ENCODE data around the gene DRD4. TPM values are rescaled to one million over a fixed set of nuclear protein-coding genes. Genes with fewer than 3 reads are reported as not detected.

Gene DRD4
- total RNA-seq, 2 donors from 2014 or later = 0.27 TPM; not detected in 1

DNA sequence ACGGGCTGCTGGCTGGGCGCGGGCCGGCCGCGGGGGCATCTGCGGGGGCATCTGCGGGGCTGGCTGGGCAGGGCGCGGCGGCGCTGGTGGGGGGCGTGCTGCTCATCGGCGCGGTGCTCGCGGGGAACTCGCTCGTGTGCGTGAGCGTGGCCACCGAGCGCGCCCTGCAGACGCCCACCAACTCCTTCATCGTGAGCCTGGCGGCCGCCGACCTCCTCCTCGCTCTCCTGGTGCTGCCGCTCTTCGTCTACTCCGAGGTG, 194 bp downstream of the DRD4 start:
- Histone ChIP-seq H3K36me3 (peaks cover 9% of the 10 kb centered on the region), H3K4me1 (ENCODE audit: control insufficient read depth in 1 of 2, low read depth in 2 of 2) (peaks cover 4 to 15% of the 10 kb centered on the region in 2 donors), H3K9me3 (no peaks in the 10 kb centered on the region), H3K4me3 (peak overlapping the region; percentile 54), H3K27ac (no peak overlapping the region), H3K27me3 (replicated peaks; ENCODE audit: insufficient read depth) (no peaks in the 10 kb centered on the region)
- ATAC-seq (ENCODE audit: insufficient number of reproducible peaks, low FRiP score, low read depth) = no peak
- DNase-seq (ENCODE audit: low spot score) = no peak
- TF ChIP-seq, protein P1, sequence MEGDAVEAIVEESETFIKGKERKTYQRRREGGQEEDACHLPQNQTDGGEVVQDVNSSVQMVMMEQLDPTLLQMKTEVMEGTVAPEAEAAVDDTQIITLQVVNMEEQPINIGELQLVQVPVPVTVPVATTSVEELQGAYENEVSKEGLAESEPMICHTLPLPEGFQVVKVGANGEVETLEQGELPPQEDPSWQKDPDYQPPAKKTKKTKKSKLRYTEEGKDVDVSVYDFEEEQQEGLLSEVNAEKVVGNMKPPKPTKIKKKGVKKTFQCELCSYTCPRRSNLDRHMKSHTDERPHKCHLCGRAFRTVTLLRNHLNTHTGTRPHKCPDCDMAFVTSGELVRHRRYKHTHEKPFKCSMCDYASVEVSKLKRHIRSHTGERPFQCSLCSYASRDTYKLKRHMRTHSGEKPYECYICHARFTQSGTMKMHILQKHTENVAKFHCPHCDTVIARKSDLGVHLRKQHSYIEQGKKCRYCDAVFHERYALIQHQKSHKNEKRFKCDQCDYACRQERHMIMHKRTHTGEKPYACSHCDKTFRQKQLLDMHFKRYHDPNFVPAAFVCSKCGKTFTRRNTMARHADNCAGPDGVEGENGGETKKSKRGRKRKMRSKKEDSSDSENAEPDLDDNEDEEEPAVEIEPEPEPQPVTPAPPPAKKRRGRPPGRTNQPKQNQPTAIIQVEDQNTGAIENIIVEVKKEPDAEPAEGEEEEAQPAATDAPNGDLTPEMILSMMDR (IDR thresholded peaks at IDR 0.05) = no peak

DNA sequence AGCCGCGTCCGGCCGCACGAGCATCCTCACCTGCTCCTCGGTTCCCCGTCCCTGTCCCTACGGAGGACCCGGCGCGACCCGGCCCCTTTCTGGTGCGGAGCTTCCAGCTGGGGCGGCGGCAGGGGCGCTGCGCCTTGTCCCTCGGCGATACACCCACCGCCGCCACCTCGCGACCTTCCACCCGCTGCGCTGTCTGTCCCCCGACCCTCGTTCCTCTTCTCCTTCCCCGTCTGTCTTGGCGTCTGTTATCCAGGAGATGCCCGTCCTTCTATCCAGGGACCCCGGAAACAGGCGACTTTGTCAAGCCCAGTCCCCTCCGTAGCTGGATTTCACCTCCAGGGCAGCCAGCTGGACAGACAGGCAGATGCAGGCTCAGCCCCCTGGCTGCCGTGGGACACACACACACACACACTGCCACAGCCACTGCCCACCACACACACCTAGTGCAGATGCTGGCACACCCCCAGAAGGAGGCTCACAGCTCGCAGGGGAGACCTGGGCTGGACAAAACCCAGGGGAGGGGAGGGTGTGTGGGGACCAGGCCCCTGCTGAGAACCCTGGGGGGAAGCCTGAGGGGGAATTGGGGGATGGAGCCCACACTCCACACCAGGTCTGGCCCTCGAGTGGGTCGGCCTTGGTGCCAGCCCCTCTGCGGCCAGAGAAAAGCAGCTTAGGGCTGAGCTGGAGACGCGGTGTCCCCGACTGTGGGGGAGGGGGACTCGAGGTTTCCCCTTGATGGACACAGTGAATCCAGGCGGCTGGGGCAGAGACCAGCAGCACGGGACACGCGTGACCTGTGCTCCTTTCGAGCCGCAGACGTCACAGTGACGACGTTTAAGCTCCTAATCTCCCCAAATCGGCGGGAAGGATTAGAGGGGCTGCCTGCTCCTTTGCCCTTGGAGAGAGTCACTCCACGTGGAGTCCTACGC, 788 bp downstream of the DRD4 start:
- Histone ChIP-seq H3K4me3 (peak overlapping the region; percentile 54), H3K27me3 (replicated peaks; ENCODE audit: insufficient read depth) (no peaks in the 10 kb centered on the region), H3K27ac (no peak overlapping the region), H3K36me3 (peaks cover 11% of the 10 kb centered on the region), H3K9me3 (no peaks in the 10 kb centered on the region), H3K4me1 (ENCODE audit: control insufficient read depth in 1 of 2, low read depth in 2 of 2) (peaks cover 4 to 15% of the 10 kb centered on the region in 2 donors)
- ATAC-seq (ENCODE audit: insufficient number of reproducible peaks, low FRiP score, low read depth) (no peak), DNase-seq (ENCODE audit: low spot score) (no peak)
- TF ChIP-seq, protein P1 (IDR thresholded peaks at IDR 0.05) = no peak

DNA sequence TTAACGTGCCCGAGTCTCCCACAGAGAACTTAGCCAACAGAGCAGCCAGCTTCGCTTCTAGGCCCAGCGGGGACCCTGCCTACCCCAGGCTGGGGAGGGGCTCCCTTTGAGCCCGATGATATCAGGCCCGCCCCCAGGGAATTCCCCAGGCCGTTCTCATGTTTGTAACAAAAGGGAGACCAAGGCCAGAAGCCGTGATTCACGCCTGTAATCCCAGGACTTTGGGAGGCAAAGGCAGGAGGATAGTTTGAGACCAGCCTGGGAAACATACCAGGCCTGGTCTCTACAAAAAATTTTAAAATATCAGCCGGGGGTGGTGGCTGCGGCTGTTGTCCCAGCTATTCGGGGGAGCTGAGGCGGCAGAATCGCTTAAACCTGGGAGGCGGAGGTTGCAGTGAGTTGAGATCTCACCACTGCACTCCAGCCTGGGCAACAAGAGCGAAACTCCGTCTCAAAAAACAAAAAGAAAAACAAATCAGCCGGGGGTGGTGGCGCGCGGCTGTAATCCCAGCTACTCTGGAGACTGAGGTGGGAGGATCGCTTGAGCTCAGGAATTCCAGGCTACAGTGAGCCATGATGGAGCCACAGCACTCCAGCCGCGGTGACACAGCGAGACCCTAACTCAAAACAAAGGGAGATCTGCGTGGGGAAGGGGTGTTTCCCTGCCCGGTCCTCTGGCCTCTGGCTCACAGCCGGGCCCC, 1.7 kb downstream of the DRD4 start:
- no peak overlapping the region for H3K27ac ChIP-seq
- DNase-seq (ENCODE audit: low spot score) = no peak
- ATAC-seq (ENCODE audit: insufficient number of reproducible peaks, low FRiP score, low read depth) = no peak
- H3K27me3 ChIP-seq (replicated peaks; ENCODE audit: insufficient read depth) = no peaks in the 10 kb centered on the region
- no peak overlapping the region for H3K4me3 ChIP-seq
- no peaks in the 10 kb centered on the region for H3K9me3 ChIP-seq
- peaks cover 4 to 15% of the 10 kb centered on the region in 2 donors for H3K4me1 ChIP-seq (ENCODE audit: control insufficient read depth in 1 of 2, low read depth in 2 of 2)
- peaks cover 17% of the 10 kb centered on the region for H3K36me3 ChIP-seq
- TF ChIP-seq, protein P1 (IDR thresholded peaks at IDR 0.05) = no peak

DNA sequence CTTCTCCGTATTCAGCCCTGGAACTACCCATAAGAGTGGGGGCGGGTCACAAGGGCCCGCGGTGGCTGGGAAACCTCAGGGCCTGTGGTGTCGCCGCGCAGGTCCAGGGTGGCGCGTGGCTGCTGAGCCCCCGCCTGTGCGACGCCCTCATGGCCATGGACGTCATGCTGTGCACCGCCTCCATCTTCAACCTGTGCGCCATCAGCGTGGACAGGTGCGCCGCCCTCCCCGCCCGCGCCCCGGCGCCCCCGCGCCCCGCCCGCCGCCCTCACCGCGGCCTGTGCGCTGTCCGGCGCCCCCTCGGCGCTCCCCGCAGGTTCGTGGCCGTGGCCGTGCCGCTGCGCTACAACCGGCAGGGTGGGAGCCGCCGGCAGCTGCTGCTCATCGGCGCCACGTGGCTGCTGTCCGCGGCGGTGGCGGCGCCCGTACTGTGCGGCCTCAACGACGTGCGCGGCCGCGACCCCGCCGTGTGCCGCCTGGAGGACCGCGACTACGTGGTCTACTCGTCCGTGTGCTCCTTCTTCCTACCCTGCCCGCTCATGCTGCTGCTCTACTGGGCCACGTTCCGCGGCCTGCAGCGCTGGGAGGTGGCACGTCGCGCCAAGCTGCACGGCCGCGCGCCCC, 2.4 kb downstream of the DRD4 start:
- Histone ChIP-seq H3K4me3 (no peak overlapping the region), H3K27ac (no peak overlapping the region), H3K4me1 (ENCODE audit: control insufficient read depth in 1 of 2, low read depth in 2 of 2) (peaks cover 4 to 15% of the 10 kb centered on the region in 2 donors), H3K27me3 (replicated peaks; ENCODE audit: insufficient read depth) (no peaks in the 10 kb centered on the region), H3K9me3 (no peaks in the 10 kb centered on the region), H3K36me3 (peaks cover 22% of the 10 kb centered on the region)
- TF ChIP-seq, protein P1 (IDR thresholded peaks at IDR 0.05) = no peak
- DNase-seq (ENCODE audit: low spot score) = no peak
- no peak for ATAC-seq (ENCODE audit: insufficient number of reproducible peaks, low FRiP score, low read depth)

Data from thoracic aorta (tissue), 2 donors.